OCI-LY3 (cell line): Measurements from ENCODE around the gene XKR7.
"Not testable (repeated sequence)": the region's sequence is repeated elsewhere in the genome, so short reads cannot be mapped to it uniquely, and the experiment has no call there.

Experiments used
- H2AFZ ChIP-seq: fragments of 200-600, 300-600 bp; shearing (Covaris generic); 2 replicates; pipeline ENCODE4 v1.6.0; 2014; ENCODE audit warnings: antibody characterized with exemption, low read depth, low read length
- H3K27ac ChIP-seq: fragments of 200-600, 300-600 bp; sonication (generic); 2 replicates; pipeline ENCODE4 v1.5.1; 2014; ENCODE audit warnings: mild to moderate bottlenecking, low read length, moderate library complexity, mixed read lengths
- H3K27me3 ChIP-seq: fragments of 200-600, 300-600 bp; sonication (generic); 2 replicates; pipeline ENCODE4 v1.6.1; 2014; ENCODE audit warnings: low read depth, low read length, mixed read lengths
- H3K36me3 ChIP-seq: fragments of 200-600, 300-600 bp; sonication (generic); replicated peaks from 2 replicates; pipeline ENCODE3; 2014; ENCODE audit warnings: low read depth, low read length, mixed read lengths
- H3K4me1 ChIP-seq: fragments of 300-600, 200-600 bp; sonication (generic); 2 replicates; pipeline ENCODE4 v1.6.1; 2014; ENCODE audit warnings: low read length, mixed read lengths
- H3K4me2 ChIP-seq: fragments of 200-600, 300-600 bp; sonication (generic); 2 replicates; pipeline ENCODE4 v1.6.1; 2014; ENCODE audit warnings: low read length, mixed read lengths
- H3K4me3 ChIP-seq: fragments of 300-600, 200-600 bp; sonication (generic); 2 replicates; pipeline ENCODE4 v1.5.1; 2014; ENCODE audit warnings: antibody characterized with exemption, mild to moderate bottlenecking, low read length, moderate library complexity
- H3K79me2 ChIP-seq: fragments of 300-600, 200-600 bp; shearing (Covaris generic); 2 replicates; pipeline ENCODE4 v1.6.1; 2014; ENCODE audit warnings: mild to moderate bottlenecking, low read length, mixed read lengths
- H3K9ac ChIP-seq: fragments of 300-600, 200-600 bp; shearing (Covaris generic); 2 replicates; pipeline ENCODE4 v1.6.0; 2014; ENCODE audit warnings: mild to moderate bottlenecking, low read length, moderate library complexity
- H3K9me3 ChIP-seq: fragments of 200-600, 300-600 bp; shearing (Covaris generic); 2 replicates; pipeline ENCODE4 v1.6.1; 2014; ENCODE audit warnings: low read length, mixed read lengths; ENCODE audit not compliant: insufficient read depth
- H4K20me1 ChIP-seq: fragments of 200-600, 300-600 bp; sonication (generic); 2 replicates; pipeline ENCODE4 v1.6.1; 2016; ENCODE audit warnings: low read length, mixed read lengths; ENCODE audit not compliant: insufficient read depth
- EZH2phosphoT487 ChIP-seq: fragments of 200-600 bp; shearing (Covaris generic); IDR thresholded peaks from 2 replicates; pipeline ENCODE4 v1.6.1; 2018; ENCODE audit warnings: antibody characterized with exemption, mixed run types, low read depth
- TF ChIP-seq, protein P1 (sequence below): fragments of 200-600, 300-600 bp; sonication (generic); IDR thresholded peaks from 2 replicates; pipeline ENCODE4 v1.5.1; 2014; ENCODE audit warnings: antibody characterized with exemption, low read length, low read depth

XKR7 gene

DNA sequence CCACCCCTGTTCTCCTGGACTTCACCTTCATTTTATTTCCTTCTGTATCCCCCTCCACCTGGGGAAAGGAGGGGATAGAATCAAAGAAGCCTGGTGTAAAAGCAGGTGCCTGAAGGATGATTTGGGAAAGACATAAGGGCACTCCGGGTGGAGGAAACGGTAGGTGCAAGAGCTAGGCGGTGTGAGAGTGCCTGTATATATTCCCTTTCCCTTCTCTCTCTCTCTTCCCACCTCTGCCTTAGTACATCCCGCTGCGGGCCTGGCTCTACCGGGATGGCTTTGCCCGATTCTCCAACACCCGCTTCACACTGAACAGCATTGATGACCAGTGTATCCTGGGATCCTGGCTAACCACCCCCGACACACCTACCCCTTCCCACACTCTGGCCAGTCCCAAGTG is 42.3 kb upstream of the XKR7 start:
- Histone ChIP-seq H3K9ac (no peak overlapping the region), H3K36me3 (no peaks in the 10 kb centered on the region), H3K9me3 (no peaks in the 10 kb centered on the region), H3K4me1 (peaks cover 20% of the 10 kb centered on the region), H3K79me2 (no peaks in the 10 kb centered on the region), H3K27ac (no peak overlapping the region), H3K4me2 (no peak overlapping the region), H4K20me1 (no peaks in the 10 kb centered on the region), H2AFZ (no peak overlapping the region), H3K4me3 (no peak overlapping the region), H3K27me3 (0 out of 2 replicates have a peak, but pooled peaks cover 3% of the 10 kb centered on the region)
- TF ChIP-seq, protein P1, sequence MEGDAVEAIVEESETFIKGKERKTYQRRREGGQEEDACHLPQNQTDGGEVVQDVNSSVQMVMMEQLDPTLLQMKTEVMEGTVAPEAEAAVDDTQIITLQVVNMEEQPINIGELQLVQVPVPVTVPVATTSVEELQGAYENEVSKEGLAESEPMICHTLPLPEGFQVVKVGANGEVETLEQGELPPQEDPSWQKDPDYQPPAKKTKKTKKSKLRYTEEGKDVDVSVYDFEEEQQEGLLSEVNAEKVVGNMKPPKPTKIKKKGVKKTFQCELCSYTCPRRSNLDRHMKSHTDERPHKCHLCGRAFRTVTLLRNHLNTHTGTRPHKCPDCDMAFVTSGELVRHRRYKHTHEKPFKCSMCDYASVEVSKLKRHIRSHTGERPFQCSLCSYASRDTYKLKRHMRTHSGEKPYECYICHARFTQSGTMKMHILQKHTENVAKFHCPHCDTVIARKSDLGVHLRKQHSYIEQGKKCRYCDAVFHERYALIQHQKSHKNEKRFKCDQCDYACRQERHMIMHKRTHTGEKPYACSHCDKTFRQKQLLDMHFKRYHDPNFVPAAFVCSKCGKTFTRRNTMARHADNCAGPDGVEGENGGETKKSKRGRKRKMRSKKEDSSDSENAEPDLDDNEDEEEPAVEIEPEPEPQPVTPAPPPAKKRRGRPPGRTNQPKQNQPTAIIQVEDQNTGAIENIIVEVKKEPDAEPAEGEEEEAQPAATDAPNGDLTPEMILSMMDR = no peak
- TF ChIP-seq EZH2phosphoT487 = no peak

DNA sequence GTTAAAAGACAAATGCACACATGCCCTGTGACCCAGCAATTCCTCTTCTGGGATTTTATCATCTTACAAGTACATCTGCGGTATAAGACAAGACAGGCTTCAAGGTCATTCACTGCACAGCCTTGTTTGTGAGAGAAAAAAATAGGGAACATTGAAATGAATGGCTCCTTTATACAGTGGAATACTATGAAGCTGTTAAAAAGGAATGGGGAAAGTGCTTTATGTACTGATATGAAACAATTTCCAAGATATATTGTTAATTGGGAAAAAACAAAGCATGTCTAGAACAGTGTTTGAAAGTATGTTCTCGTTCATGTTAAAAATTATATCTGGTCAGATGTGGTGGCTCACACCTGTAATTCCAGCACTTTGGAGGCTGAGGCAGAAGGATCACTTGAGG is 41.5 kb upstream of the XKR7 start:
- Histone ChIP-seq H3K4me2 (no peak overlapping the region), H3K36me3 (no peaks in the 10 kb centered on the region), H3K4me3 (no peak overlapping the region), H3K27ac (no peak overlapping the region), H3K27me3 (0 out of 2 replicates have a peak, but pooled peaks cover 3% of the 10 kb centered on the region), H3K9ac (no peak overlapping the region), H2AFZ (no peak overlapping the region), H3K4me1 (peaks cover 20% of the 10 kb centered on the region), H3K79me2 (no peaks in the 10 kb centered on the region), H4K20me1 (no peaks in the 10 kb centered on the region), H3K9me3 (no peaks in the 10 kb centered on the region)
- no peak for TF ChIP-seq EZH2phosphoT487
- TF ChIP-seq, protein P1 = no peak

DNA sequence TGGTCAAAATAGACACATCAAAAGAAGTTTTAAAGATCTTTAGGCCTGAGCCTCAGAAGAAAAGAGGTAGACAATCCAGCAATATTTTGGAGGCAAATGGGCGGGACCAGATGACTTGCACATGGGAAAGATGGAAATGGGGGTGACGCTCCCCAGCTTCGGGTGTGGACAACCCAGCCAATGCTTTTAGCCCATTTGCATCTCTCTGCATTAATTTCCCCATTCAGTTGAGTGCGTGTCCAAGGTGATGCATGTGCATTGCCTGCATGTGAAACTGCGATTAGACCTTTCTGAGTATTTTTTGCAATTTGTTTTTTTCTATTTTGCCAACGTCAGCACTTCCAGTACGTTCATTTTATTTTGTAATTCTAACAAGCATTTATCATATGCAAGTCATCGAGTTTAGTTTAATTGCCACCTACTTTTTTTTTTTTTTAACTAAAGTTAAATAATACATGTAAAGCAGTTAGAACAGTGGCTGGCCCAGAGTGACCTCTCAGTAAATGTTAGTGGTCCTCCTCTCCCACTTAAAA is 40.3 kb upstream of the XKR7 start:
- TF ChIP-seq, protein P1 = no peak
- TF ChIP-seq EZH2phosphoT487 = no peak
- Histone ChIP-seq H3K27ac (no peak overlapping the region), H3K4me3 (no peak overlapping the region), H4K20me1 (no peaks in the 10 kb centered on the region), H3K9ac (no peak overlapping the region), H3K4me1 (peaks cover 17% of the 10 kb centered on the region), H3K36me3 (no peaks in the 10 kb centered on the region), H3K79me2 (no peaks in the 10 kb centered on the region), H3K27me3 (0 out of 2 replicates have a peak, but pooled peaks cover 3% of the 10 kb centered on the region), H3K4me2 (no peak overlapping the region), H2AFZ (no peak overlapping the region), H3K9me3 (no peaks in the 10 kb centered on the region)

DNA sequence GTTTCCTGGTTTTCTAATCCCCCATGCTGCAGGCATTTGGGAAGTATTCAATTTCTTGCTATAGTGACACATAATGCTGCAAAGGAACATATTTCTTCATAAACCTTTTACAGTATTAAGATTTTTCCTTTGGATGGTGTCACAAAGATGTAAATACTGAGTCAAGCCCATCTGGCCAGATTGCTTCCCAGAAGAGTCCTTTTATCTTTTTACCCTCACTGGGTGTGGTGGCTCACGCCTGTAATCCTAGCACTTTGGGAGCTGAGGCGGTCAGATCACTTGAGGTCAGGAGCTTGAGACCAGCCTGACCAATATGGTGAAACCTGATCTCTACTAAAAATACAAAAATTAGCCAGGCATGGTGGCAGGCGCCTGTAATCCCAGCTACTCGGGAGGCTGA is 38.3 kb upstream of the XKR7 start:
- H3K9ac ChIP-seq, H2AFZ ChIP-seq, H3K27ac ChIP-seq, H3K4me1 ChIP-seq, H3K36me3 ChIP-seq, H3K4me3 ChIP-seq, H3K79me2 ChIP-seq, H3K27me3 ChIP-seq, H3K4me2 ChIP-seq, H4K20me1 ChIP-seq, H3K9me3 ChIP-seq: not testable (repeated sequence)
